ENCODE data around the gene PPP2R5A. TPM values are rescaled to one million over a fixed set of nuclear protein-coding genes. Genes with fewer than 3 reads are reported as not detected.

The PPP2R5A gene
- total and polyA plus RNA-seq, 3 donors from 2014 or later: 19.9 to 37.8 (median 26.9) TPM

DNA sequence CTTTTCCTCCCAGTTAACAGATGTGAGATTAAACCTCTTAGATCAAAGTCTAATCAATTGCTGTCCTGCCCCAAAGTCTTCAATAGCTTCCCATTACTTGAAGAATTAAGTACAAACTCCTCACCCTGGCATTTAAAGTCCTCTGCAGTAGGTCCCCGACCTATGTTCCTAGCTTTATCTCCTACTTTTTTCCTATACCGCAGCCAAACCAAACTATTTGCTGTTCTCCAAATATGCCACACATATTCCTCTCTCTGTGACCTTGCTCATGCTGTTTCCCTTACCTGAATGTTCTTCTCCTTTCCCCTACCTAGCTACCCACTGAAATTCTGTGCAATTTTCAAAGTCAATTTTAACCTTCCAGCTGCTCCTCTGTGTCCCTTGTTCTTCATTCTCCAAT is 14.0 kb upstream of the PPP2R5A start:
- H3K27ac ChIP-seq: no peak overlapping the region

DNA sequence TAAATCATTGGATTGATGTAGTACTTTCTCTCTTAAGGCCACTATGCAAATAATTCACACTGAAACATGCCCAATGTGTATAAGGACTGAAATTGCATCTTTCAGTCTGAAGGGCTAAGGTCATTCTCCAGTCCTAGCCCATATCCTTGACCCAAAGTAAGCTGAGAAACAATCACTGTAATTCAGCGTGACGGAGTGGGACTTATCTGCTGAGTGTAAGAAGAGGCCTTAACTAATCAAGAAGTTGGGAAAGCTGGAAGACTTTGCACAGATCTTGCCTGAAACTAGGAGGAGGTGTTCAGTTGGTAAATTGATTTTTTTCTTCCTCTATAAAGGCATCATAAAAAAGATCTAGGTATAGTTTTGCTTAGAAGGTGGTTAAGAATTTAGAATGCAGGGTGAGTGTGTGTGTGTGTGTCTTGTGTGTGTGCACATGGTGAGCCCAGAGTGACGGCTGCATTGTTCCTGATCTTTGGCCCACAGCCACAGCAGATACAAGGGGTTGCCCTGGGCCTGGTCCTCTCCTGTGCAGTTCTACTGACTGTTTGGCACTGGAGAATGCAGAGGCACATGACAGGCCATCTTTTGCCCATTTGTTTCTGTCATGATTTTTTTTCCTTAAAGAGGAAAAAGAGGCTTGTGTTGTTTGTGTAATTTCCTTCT is 13.3 kb upstream of the PPP2R5A start:
- no peak overlapping the region for H3K4me3 ChIP-seq
- intact Hi-C loops (cut with DNase I; ENCODE audit: low total_unique reads): no loop called here
- no peak for DNase-seq
- H3K9me3 ChIP-seq: no peaks in the 10 kb centered on the region
- 45 to 74% methylated on average over 3 of the region's 3 CpGs for WGBS, 2 donors
- no peaks in the 10 kb centered on the region for H3K4me1 ChIP-seq
- H3K27ac ChIP-seq: no peak overlapping the region
- H3K27me3 ChIP-seq: no peaks in the 10 kb centered on the region
- no peaks in the 10 kb centered on the region for H3K36me3 ChIP-seq (ENCODE audit: low read depth, missing control alignments)
- TF ChIP-seq POLR2A (IDR thresholded peaks at IDR 0.05): no peak
- TF ChIP-seq, protein P1, sequence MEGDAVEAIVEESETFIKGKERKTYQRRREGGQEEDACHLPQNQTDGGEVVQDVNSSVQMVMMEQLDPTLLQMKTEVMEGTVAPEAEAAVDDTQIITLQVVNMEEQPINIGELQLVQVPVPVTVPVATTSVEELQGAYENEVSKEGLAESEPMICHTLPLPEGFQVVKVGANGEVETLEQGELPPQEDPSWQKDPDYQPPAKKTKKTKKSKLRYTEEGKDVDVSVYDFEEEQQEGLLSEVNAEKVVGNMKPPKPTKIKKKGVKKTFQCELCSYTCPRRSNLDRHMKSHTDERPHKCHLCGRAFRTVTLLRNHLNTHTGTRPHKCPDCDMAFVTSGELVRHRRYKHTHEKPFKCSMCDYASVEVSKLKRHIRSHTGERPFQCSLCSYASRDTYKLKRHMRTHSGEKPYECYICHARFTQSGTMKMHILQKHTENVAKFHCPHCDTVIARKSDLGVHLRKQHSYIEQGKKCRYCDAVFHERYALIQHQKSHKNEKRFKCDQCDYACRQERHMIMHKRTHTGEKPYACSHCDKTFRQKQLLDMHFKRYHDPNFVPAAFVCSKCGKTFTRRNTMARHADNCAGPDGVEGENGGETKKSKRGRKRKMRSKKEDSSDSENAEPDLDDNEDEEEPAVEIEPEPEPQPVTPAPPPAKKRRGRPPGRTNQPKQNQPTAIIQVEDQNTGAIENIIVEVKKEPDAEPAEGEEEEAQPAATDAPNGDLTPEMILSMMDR (IDR thresholded peaks at IDR 0.05): no peak

More for the DNA sequence above, 14.0 kb upstream of the PPP2R5A start:
- Histone ChIP-seq H3K4me3 (no peak overlapping the region), H3K36me3 (ENCODE audit: low read depth, missing control alignments) (no peaks in the 10 kb centered on the region), H3K4me1 (no peaks in the 10 kb centered on the region), H3K9me3 (no peaks in the 10 kb centered on the region), H3K27me3 (no peaks in the 10 kb centered on the region)
- DNase-seq: no peak
- 60 to 76% methylated on average over 2 of the region's 2 CpGs for WGBS, 2 donors
- intact Hi-C loops (cut with DNase I; ENCODE audit: low total_unique reads): no loop called here
- TF ChIP-seq, protein P1 (IDR thresholded peaks at IDR 0.05): no peak
- no peak for TF ChIP-seq POLR2A (IDR thresholded peaks at IDR 0.05)

GRCh38 chr1:212281590-212281989 is 3.6 kb upstream of the PPP2R5A start:
- Histone ChIP-seq H3K4me3 (no peak overlapping the region), H3K36me3 (ENCODE audit: low read depth, missing control alignments) (no peaks in the 10 kb centered on the region), H3K27me3 (no peaks in the 10 kb centered on the region), H3K4me1 (no peaks in the 10 kb centered on the region), H3K9me3 (no peaks in the 10 kb centered on the region), H3K27ac (no peak overlapping the region)
- TF ChIP-seq, protein P1 (IDR thresholded peaks at IDR 0.05): no peak
- intact Hi-C loops (cut with DNase I; ENCODE audit: low total_unique reads): no loop called here
- DNase-seq: no peak
- 75 to 77% methylated on average over 2 of the region's 2 CpGs for WGBS, 2 donors

- H3K27me3 ChIP-seq: no peaks in the 10 kb centered on the region
- no peak overlapping the region for H3K27ac ChIP-seq
- DNase-seq: no peak
- no peaks in the 10 kb centered on the region for H3K36me3 ChIP-seq (ENCODE audit: low read depth, missing control alignments)
- TF ChIP-seq, protein P1 (IDR thresholded peaks at IDR 0.05): no peak
- TF ChIP-seq POLR2A (IDR thresholded peaks at IDR 0.05): no peak
- no peak overlapping the region for H3K4me3 ChIP-seq
- WGBS, 2 donors: 52 to 67% methylated on average over 9 of the region's 9 CpGs
- intact Hi-C loops (cut with DNase I; ENCODE audit: low total_unique reads): no loop called here
- peaks cover 6% of the 10 kb centered on the region for H3K4me1 ChIP-seq
- H3K9me3 ChIP-seq: no peaks in the 10 kb centered on the region
Measured at GRCh38 chr1:212283741-212284140, 1.5 kb upstream of the PPP2R5A start.

DNA sequence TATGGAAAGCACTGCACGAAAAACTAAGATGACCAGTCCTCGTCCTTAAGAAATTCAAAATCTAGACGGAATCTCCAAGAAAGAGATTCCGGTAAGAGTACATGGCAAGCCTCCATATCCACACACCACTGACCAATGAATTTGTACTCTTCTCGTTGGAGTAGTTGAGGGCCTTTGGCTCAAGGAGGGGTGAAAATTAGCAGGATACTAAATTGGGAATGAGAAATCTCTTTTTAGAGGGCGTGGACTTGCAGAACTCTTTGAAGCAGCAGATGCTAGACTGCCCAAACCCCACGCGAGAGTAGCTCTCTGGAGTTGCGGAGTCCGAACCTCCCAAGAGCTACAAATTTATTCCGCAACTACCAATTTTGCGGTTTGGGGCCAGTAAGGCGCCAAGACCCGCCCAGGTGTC is 872 bp upstream of the PPP2R5A start:
- H3K4me3 ChIP-seq: peak overlapping the region; percentile 94 to 96
- H3K36me3 ChIP-seq (ENCODE audit: low read depth, missing control alignments): no peaks in the 10 kb centered on the region
- peaks cover 6% of the 10 kb centered on the region for H3K4me1 ChIP-seq
- H3K27ac ChIP-seq: peak overlapping the region; percentile 84 to 93
- 12 to 14% methylated on average over 14 of the region's 14 CpGs for whole genome bisulfite sequencing, 2 donors
- no peaks in the 10 kb centered on the region for H3K27me3 ChIP-seq
- H3K9me3 ChIP-seq: no peaks in the 10 kb centered on the region
- intact Hi-C loops (cut with DNase I; ENCODE audit: low total_unique reads): no loop called here
- TF ChIP-seq, protein P1 (IDR thresholded peaks at IDR 0.05): no peak
- TF ChIP-seq POLR2A (IDR thresholded peaks at IDR 0.05): no peak
- no peak for DNase-seq
